IMR-90 (cell line): ENCODE measurements around the gene HCN4. TPM values are rescaled to one million over a fixed set of nuclear protein-coding genes. Genes with fewer than 3 reads are reported as not detected.

Source experiments
- ATAC-seq: fragments of 200-7000 bp; cut with Tn5 transposase; 2 replicates; pipeline ENCODE4 v1.9.1; 2020; ENCODE audit warnings: low read depth, mild to moderate bottlenecking, moderate library complexity
- BruUV-seq: library from RNA; stranded (reverse); fragments of 400-500 nt; replicated peaks from 2 replicates; lab custom pipeline; 2021; lab: Mats Ljungman, UMichigan
- CTCF ChIA-PET: fragments of 300-600 bp; formaldehyde crosslinking; extraction: SDS; loops from one replicate; lab custom pipeline; 2021; ENCODE audit warnings: antibody characterized with exemption; lab: Yijun Ruan, JAX
- POLR2A ChIA-PET: fragments of 300-600 bp; sonication (Branson Sonifier 250); formaldehyde crosslinking; loops from one replicate; lab custom pipeline; 2022; ENCODE audit warnings: antibody characterized with exemption; ENCODE audit not compliant: unreplicated experiment; lab: Charles Lee
- DNase-seq: peaks from one replicate; pipeline ENCODE4 v3.0.0; 2013
- H2AFZ ChIP-seq: replicated peaks from 2 replicates; pipeline ENCODE3; 2013; ENCODE audit warnings: low read length, mild to moderate bottlenecking; ENCODE audit not compliant: poor library complexity
- H2AK5ac ChIP-seq: 2 replicates; pipeline ENCODE4 v1.6.1; 2013; ENCODE audit warnings: low read depth, low read length, inconsistent platforms
- H2AK9ac ChIP-seq: replicated peaks from 2 replicates; pipeline ENCODE3; 2013; ENCODE audit warnings: mild to moderate bottlenecking, low read depth, low read length, moderate library complexity; ENCODE audit not compliant: poor library complexity
- H2BK120ac ChIP-seq: 2 replicates; pipeline ENCODE4 v1.6.1; 2013; ENCODE audit warnings: low read depth, low read length, inconsistent platforms
- H2BK15ac ChIP-seq: 3 replicates; pipeline ENCODE4 v1.6.1; 2013; ENCODE audit warnings: low read depth, low read length, inconsistent platforms
- H2BK20ac ChIP-seq: 2 replicates; pipeline ENCODE4 v1.6.1; 2013; ENCODE audit warnings: low read depth, mild to moderate bottlenecking, inconsistent platforms, low read length, moderate library complexity
- H2BK5ac ChIP-seq: 2 replicates; pipeline ENCODE4 v1.6.1; 2013; ENCODE audit warnings: mild to moderate bottlenecking, low read depth, low read length, inconsistent platforms; ENCODE audit not compliant: poor library complexity, severe bottlenecking
- H3K14ac ChIP-seq: replicated peaks from 2 replicates; pipeline ENCODE4 v1.6.1; 2013; ENCODE audit warnings: low read depth, low read length, inconsistent platforms
- H3K18ac ChIP-seq: 2 replicates; pipeline ENCODE4 v1.6.1; 2013; ENCODE audit warnings: low read depth, low read length, control low read depth
- H3K23ac ChIP-seq: 2 replicates; pipeline ENCODE4 v1.6.1; 2013; ENCODE audit warnings: low read depth, low read length, inconsistent platforms
- H3K27ac ChIP-seq: 2 replicates; pipeline ENCODE4 v1.5.1; 2013; ENCODE audit warnings: mild to moderate bottlenecking, control low read depth, low read length; ENCODE audit not compliant: insufficient read depth
- H3K27me3 ChIP-seq: 2 replicates; pipeline ENCODE4 v1.6.1; 2013; ENCODE audit warnings: low read length; ENCODE audit not compliant: control insufficient read depth, insufficient read depth
- H3K36me3 ChIP-seq: 2 replicates; pipeline ENCODE4 v1.6.1; 2013; ENCODE audit warnings: low read length, mixed read lengths; ENCODE audit not compliant: control insufficient read depth, insufficient read depth
- H3K4ac ChIP-seq: 2 replicates; pipeline ENCODE4 v1.6.1; 2013; ENCODE audit warnings: low read depth, low read length, inconsistent platforms
- H3K4me1 ChIP-seq: 2 replicates; pipeline ENCODE4 v1.6.1; 2013; ENCODE audit warnings: low read length, mixed read lengths; ENCODE audit not compliant: control insufficient read depth, insufficient read depth
- H3K4me2 ChIP-seq: 2 replicates; pipeline ENCODE4 v1.6.1; 2013; ENCODE audit warnings: low read depth, mild to moderate bottlenecking, control low read depth, low read length, moderate library complexity
- H3K4me3 ChIP-seq: 2 replicates; pipeline ENCODE4 v1.5.1; 2013; ENCODE audit warnings: low read depth, mild to moderate bottlenecking, control low read depth, low read length, moderate library complexity; ENCODE audit not compliant: insufficient read depth
- H3K56ac ChIP-seq: 2 replicates; pipeline ENCODE4 v1.6.1; 2013; ENCODE audit warnings: low read length, inconsistent platforms; ENCODE audit not compliant: insufficient read depth; ENCODE audit errors: extremely low read depth
- H3K79me1 ChIP-seq, 2 experiments: 2 replicates each; pipeline ENCODE4 v1.6.1; 2013; ENCODE audit warnings: low read length in 2 of 2, inconsistent platforms in 1 of 2, low read depth in 1 of 2
- H3K9ac ChIP-seq: 2 replicates; pipeline ENCODE4 v1.6.1; 2013; ENCODE audit warnings: low read depth, low read length, control low read depth
- H3K9me1 ChIP-seq: 2 replicates; pipeline ENCODE4 v1.6.1; 2013; ENCODE audit warnings: low read length, inconsistent platforms; ENCODE audit not compliant: insufficient read depth
- H3K9me3 ChIP-seq: 2 replicates; pipeline ENCODE4 v1.6.1; 2013; ENCODE audit warnings: low read length; ENCODE audit not compliant: control insufficient read depth, insufficient read depth
- H4K20me1 ChIP-seq: 2 replicates; pipeline ENCODE4 v1.6.1; 2013; ENCODE audit warnings: low read length, inconsistent platforms; ENCODE audit not compliant: insufficient read depth
- H4K5ac ChIP-seq: 2 replicates; pipeline ENCODE4 v1.6.1; 2013; ENCODE audit warnings: mild to moderate bottlenecking, low read depth, low read length, control low read depth
- H4K8ac ChIP-seq, 2 experiments: 2 replicates each; pipeline ENCODE4 v1.6.1; 2013; ENCODE audit warnings: low read depth in 2 of 2, low read length in 2 of 2, control low read depth in 1 of 2, inconsistent platforms in 1 of 2
- H4K91ac ChIP-seq: 2 replicates; pipeline ENCODE4 v1.6.1; 2013; ENCODE audit warnings: low read depth, low read length, inconsistent platforms; ENCODE audit not compliant: insufficient read depth
- BHLHE40 ChIP-seq: fragments of 150-350 bp; IDR thresholded peaks from 2 replicates; pipeline ENCODE4 v1.6.1; 2016; ENCODE audit warnings: mild to moderate bottlenecking, low read depth, low read length
- CEBPB ChIP-seq: IDR thresholded peaks from 2 replicates; pipeline ENCODE4 v1.6.1; 2012; ENCODE audit warnings: low read depth, low read length, improper control_type of control experiment
- CHD1 ChIP-seq: IDR thresholded peaks from 2 replicates; pipeline ENCODE4 v1.6.1; 2012; ENCODE audit warnings: low read depth, low read length, improper control_type of control experiment
- CTCF ChIP-seq: conservative IDR thresholded peaks from 2 replicates; pipeline ENCODE4 v1.5.1; 2012; ENCODE audit warnings: mild to moderate bottlenecking, low read depth, low read length, improper control_type of control experiment
- FOS ChIP-seq: fragments of 150-350 bp; IDR thresholded peaks from 2 replicates; pipeline ENCODE4 v1.6.1; 2016; ENCODE audit warnings: low read depth, low read length
- MAFK ChIP-seq: IDR thresholded peaks from 2 replicates; pipeline ENCODE4 v1.6.1; 2012; ENCODE audit warnings: low read depth, low read length, improper control_type of control experiment
- MXI1 ChIP-seq: IDR thresholded peaks from 2 replicates; pipeline ENCODE4 v1.6.1; 2012; ENCODE audit warnings: low read depth, mild to moderate bottlenecking, low read length, moderate library complexity, borderline replicate concordance
- POLR2A ChIP-seq: IDR thresholded peaks from 2 replicates; pipeline ENCODE4 v1.6.1; 2012; ENCODE audit warnings: mild to moderate bottlenecking, low read depth, low read length
- RAD21 ChIP-seq: IDR thresholded peaks from 2 replicates; pipeline ENCODE4 v1.6.1; 2012; ENCODE audit warnings: low read length, improper control_type of control experiment
- RCOR1 ChIP-seq: IDR thresholded peaks from 2 replicates; pipeline ENCODE4 v1.6.1; 2012; ENCODE audit warnings: mild to moderate bottlenecking, low read length, improper control_type of control experiment; ENCODE audit not compliant: insufficient replicate concordance
- RFX5 ChIP-seq: IDR thresholded peaks from 2 replicates; pipeline ENCODE4 v1.8.0; 2012; ENCODE audit warnings: low read depth, mild to moderate bottlenecking, low read length, moderate library complexity
- SMC3 ChIP-seq: fragments of 150-350 bp; IDR thresholded peaks from 2 replicates; pipeline ENCODE4 v1.6.1; 2016; ENCODE audit warnings: low read depth, mild to moderate bottlenecking, antibody characterized with exemption, low read length, moderate library complexity
- USF2 ChIP-seq: fragments of 150-350 bp; IDR thresholded peaks from 2 replicates; pipeline ENCODE4 v1.6.1; 2017; ENCODE audit warnings: mild to moderate bottlenecking, antibody characterized with exemption, low read length, low read depth
- WGBS, 2 experiments: methylation state at CpG; one replicate each; pipeline versions ENCODE4 v1.1.5 to v1.1.7; 2013; ENCODE audit warnings: missing lambda C conversion rate in 2 of 2; ENCODE audit not compliant: insufficient read length in 1 of 2; ENCODE audit errors: extremely low coverage in 2 of 2; 5-methylcytosine and 5-hydroxymethylcytosine counted together
- dilution Hi-C: fragments of 300-500 bp; cut with HindIII; formaldehyde crosslinking; loops from one replicate; pipeline ENCODE4 v1.14.3; 2018; ENCODE audit warnings: low sequenced_read_pairs; ENCODE audit not compliant: unreplicated experiment
- in situ Hi-C: fragments of 300-500 bp; cut with MboI; formaldehyde crosslinking; loops from 3 replicates; pipeline ENCODE4 v1.14.3; 2019; ENCODE audit warnings: low sequenced_read_pairs, inconsistent platforms, mixed read lengths
- intact Hi-C: fragments of 100-400 bp; cut with micrococcal nuclease; formaldehyde crosslinking; loops from 2 replicates; pipeline ENCODE4 v1.10.0; 2022
- polyA plus RNA-seq, 3 experiments: library from polyadenylated mRNA; depleted of rRNA; stranded (reverse); fragments of >200 nt; gene quantifications; 2 replicates each; pipeline ENCODE4 v1.2.3, GENCODE V29; 2012; ENCODE audit warnings: low replicate concordance in 1 of 3
- total RNA-seq: library from RNA; depleted of rRNA; stranded (reverse); fragments of >200 nt; gene quantifications from 2 replicates; pipeline ENCODE4 v1.2.3, GENCODE V29; 2012

HCN4 gene
- total and polyA plus RNA-seq, 2 of the 4 experiments (the other 2 are of a cell fraction), result not detected

GRCh38 chr15:73333001-73333400 is 35.8 kb downstream of the HCN4 start:
- Histone ChIP-seq H3K4ac (no peak overlapping the region), H2BK120ac (no peak overlapping the region), H3K23ac (no peak overlapping the region), H3K9me1 (no peaks in the 10 kb centered on the region; the same call in 1 of the 2 replicates), H4K20me1 (no peaks in the 10 kb centered on the region), H3K27ac (no peak overlapping the region), H2BK20ac (no peak overlapping the region), H3K4me2 (no peak overlapping the region), H3K27me3 (peaks cover 47% of the 10 kb centered on the region), H2BK15ac (no peak overlapping the region), H3K4me3 (no peak overlapping the region), H2AK5ac (no peak overlapping the region), H3K18ac (no peak overlapping the region), H2BK5ac (no peak overlapping the region), H3K9me3 (no peaks in the 10 kb centered on the region), H4K91ac (no peak overlapping the region), H3K36me3 (no peaks in the 10 kb centered on the region), H3K9ac (no peak overlapping the region), H3K79me1 (no peaks in the 10 kb centered on the region), H3K56ac (no peak overlapping the region), H4K8ac (no peak overlapping the region), H3K14ac (no peak overlapping the region), H3K4me1 (no peaks in the 10 kb centered on the region), H4K5ac (no peak overlapping the region), H2AK9ac (no peak overlapping the region), H2AFZ (no peak overlapping the region)
- ATAC-seq (no peak), DNase-seq (no peak)
- dilution Hi-C loops (no loop called here), in situ Hi-C loops (no loop called here), intact Hi-C loops (no loop called here)
- BruUV-seq, result no TSS peak
- ChIA-PET POLR2A (no interaction called here), CTCF (no interaction called here)
- TF ChIP-seq USF2 (no peak), MXI1 (no peak), RCOR1 (no peak), SMC3 (no peak), MAFK (no peak), CHD1 (no peak), RFX5 (no peak), CEBPB (no peak), RAD21 (no peak), CTCF (no peak), POLR2A (no peak), FOS (no peak), BHLHE40 (no peak)
- no CpG with 5 or more reads among the region's 2 CpGs for WGBS, 2 experiments
